WTC11 (cell line): ENCODE measurements around the gene ZYG11B.

Source experiments
- CTCF ChIP-seq: fragments of 200-600 bp; IDR thresholded peaks from 2 replicates; pipeline ENCODE4 v1.8.0; 2022; ENCODE audit warnings: antibody characterized with exemption
- ETV6 ChIP-seq: sonication (generic); formaldehyde crosslinking; IDR thresholded peaks from 2 replicates; pipeline ENCODE4 v1.8.1; 2022; ENCODE audit warnings: mild to moderate bottlenecking, missing genetic modification reagents

GRCh38 chr1:52747450-52747849 is 21.2 kb downstream of the ZYG11B start:
- TF ChIP-seq ETV6 (CRISPR knock-in tag) (no peak), CTCF (no peak)
